ENCODE results near the gene NDUFV2. TPM values are rescaled to one million over a fixed set of nuclear protein-coding genes. Genes with fewer than 3 reads are reported as not detected.

NDUFV2 gene
- total and polyA plus RNA-seq, 2 of the 8 experiments (the other 6 are each of a cell fraction or from before 2014, with no cell fraction given) = 90.8 to 191 TPM

DNA sequence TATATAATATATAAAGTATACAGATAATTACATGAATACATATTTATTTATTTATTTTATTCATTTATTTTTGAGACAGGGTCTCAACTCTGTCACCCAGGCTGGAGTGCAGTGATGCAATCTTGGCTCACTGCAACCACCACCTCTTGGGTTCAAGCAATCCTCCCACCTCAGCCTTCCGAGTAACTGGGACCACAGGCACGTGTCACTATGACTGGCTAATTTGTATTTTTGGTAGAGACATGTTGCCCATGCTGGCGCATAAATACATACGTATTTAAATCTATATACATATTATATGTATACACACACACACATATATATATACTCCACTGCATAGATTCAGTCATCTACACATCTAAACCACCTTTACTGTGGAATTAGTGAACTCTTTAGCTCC, 20.6 kb upstream of the NDUFV2 start:
- FAIRE-seq (no peak), DNase-seq (ENCODE audit: low read depth in 1 of 2, low spot score in 2 of 2) (no peak)
- TF ChIP-seq ZNF274 (IDR thresholded peaks at IDR 0.05; ENCODE audit: borderline replicate concordance, extremely low read depth, low read length) = no peak
- no peak for TF ChIP-seq JUND (IDR thresholded peaks at IDR 0.05; ENCODE audit: low read length)
- no peak for TF ChIP-seq SP2 (IDR thresholded peaks at IDR 0.05; ENCODE audit: low read length)
- no peak for TF ChIP-seq EGR1 (IDR thresholded peaks at IDR 0.05; ENCODE audit: borderline replicate concordance, low read depth, low read length)
- H3K23me2 ChIP-seq (ENCODE audit: low read depth, low read length) = no peaks in the 10 kb centered on the region
- H3K79me2 ChIP-seq (ENCODE audit: control insufficient read depth in 1 of 2, insufficient read depth in 2 of 2, low read length in 2 of 2) = no peaks in the 10 kb centered on the region
- H3K27ac ChIP-seq (ENCODE audit: low read depth, low read length) = no peak overlapping the region
- H4K91ac ChIP-seq (replicated peaks; ENCODE audit: insufficient read length, low read length) = no peak overlapping the region
- no peak overlapping the region for H3K4me3 ChIP-seq (ENCODE audit: extremely low read depth in 1 of 4, insufficient read depth in 2 of 4, low read depth in 3 of 4, low read length in 4 of 4)
- H2AK5ac ChIP-seq (ENCODE audit: low read depth, low read length) = no peak overlapping the region
- no peaks in the 10 kb centered on the region for H3K36me3 ChIP-seq (ENCODE audit: control insufficient read depth in 2 of 4, insufficient read depth in 4 of 4, low read length in 3 of 4)
- H2AFZ ChIP-seq (ENCODE audit: low read length) = no peak overlapping the region
- H3K23ac ChIP-seq (ENCODE audit: insufficient read length) = no peak overlapping the region
- no peak overlapping the region for H4K8ac ChIP-seq (ENCODE audit: extremely low read depth, insufficient read depth, low read length)
- ChIA-PET CTCF (ENCODE audit: partially characterized antibody) (no interaction called here), POLR2A (ENCODE audit: partially characterized antibody) (no interaction called here)
- no peak overlapping the region for H2BK5ac ChIP-seq (ENCODE audit: low read depth, low read length)
- H3K9ac ChIP-seq (replicated peaks in 1 of 4; ENCODE audit: extremely low read depth in 1 of 4, low read depth in 3 of 4, low read length in 3 of 4) = no peak overlapping the region
- no peaks in the 10 kb centered on the region for H4K20me1 ChIP-seq (replicated peaks in 1 of 2; ENCODE audit: control insufficient read depth in 1 of 2, insufficient read depth in 2 of 2, low read length in 2 of 2)
- no peak overlapping the region for H2BK15ac ChIP-seq (ENCODE audit: low read length)
- no peak overlapping the region for H3K18ac ChIP-seq (ENCODE audit: extremely low read depth, low read length)
- no peak overlapping the region for H3K14ac ChIP-seq (ENCODE audit: insufficient read length)
- H3K4me1 ChIP-seq (replicated peaks in 1 of 4; ENCODE audit: control insufficient read depth in 3 of 4, insufficient read depth in 4 of 4, low read length in 3 of 4) = no peaks in the 10 kb centered on the region
- no peaks in the 10 kb centered on the region for H3K79me1 ChIP-seq (ENCODE audit: low read depth, low read length)
- no peak overlapping the region for H4K5ac ChIP-seq (ENCODE audit: insufficient read length, low read depth, low read length)
- no peak overlapping the region for H3K4me2 ChIP-seq (ENCODE audit: insufficient read depth in 1 of 2, low read depth in 2 of 2, low read length in 2 of 2)
- no peak overlapping the region for H3K56ac ChIP-seq (replicated peaks; ENCODE audit: insufficient read length, low read depth, low read length)
- H2BK12ac ChIP-seq (ENCODE audit: low read depth, low read length) = no peak overlapping the region
- WGBS, 2 experiments (ENCODE audit: extremely low coverage in 1 of 2, insufficient coverage in 1 of 2, insufficient read length in 1 of 2, insufficient replicate concordance in 2 of 2, low coverage in 1 of 2, low lambda C conversion rate in 2 of 2, missing lambda C conversion rate in 1 of 2) = 88% methylated on average over 4 of the region's 4 CpGs; no CpG with 5 or more reads in 1 of the 2 experiments
- no peak overlapping the region for H2BK120ac ChIP-seq (replicated peaks; ENCODE audit: low read depth, low read length)
- no peak overlapping the region for H3K4ac ChIP-seq (replicated peaks; ENCODE audit: insufficient read length, low read depth, low read length)
- H3K9me3 ChIP-seq (ENCODE audit: insufficient read depth in 2 of 2, low read depth in 1 of 2, low read length in 1 of 2) = no peaks in the 10 kb centered on the region
- H3K27me3 ChIP-seq (replicated peaks in 1 of 4; ENCODE audit: control insufficient read depth in 3 of 4, extremely low read depth in 1 of 4, insufficient read depth in 3 of 4, low read length in 3 of 4) = no peaks in the 10 kb centered on the region
- no peak overlapping the region for H2BK20ac ChIP-seq (ENCODE audit: low read length)
